Measurements from ENCODE around the gene COLGALT1. TPM values are rescaled to one million over a fixed set of nuclear protein-coding genes. Genes with fewer than 3 reads are reported as not detected.

Gene COLGALT1
- total RNA-seq, 1 experiment from 2014 or later: 80.1 TPM

DNA sequence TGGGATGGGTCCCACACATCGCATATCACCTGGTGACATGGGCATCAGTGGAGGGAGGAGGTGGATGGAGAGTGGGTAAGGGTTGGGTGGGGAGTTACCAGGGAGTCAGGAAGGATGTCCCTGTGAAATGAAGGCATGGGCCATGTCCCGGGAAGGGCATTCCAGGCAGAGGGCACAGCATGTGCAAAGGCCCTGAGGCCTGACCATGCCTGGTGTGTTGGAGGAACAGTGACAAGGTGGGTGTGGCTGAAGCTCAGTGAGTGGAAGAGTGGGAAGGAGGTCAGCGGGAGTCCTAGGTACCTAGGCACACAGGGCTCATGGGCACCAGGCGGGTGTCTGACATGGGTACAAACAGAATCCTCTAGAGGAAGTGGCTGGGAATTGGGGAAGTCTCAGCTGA, 11.0 kb upstream of the COLGALT1 start:
- POLR2A ChIA-PET: no interaction called here
- H3K27me3 ChIP-seq (replicated peaks; ENCODE audit: control insufficient read depth, insufficient read depth, low read length): no peaks in the 10 kb centered on the region
- H3K9me3 Mint-ChIP-seq (ENCODE audit: unreplicated experiment): no peaks in the 10 kb centered on the region

DNA sequence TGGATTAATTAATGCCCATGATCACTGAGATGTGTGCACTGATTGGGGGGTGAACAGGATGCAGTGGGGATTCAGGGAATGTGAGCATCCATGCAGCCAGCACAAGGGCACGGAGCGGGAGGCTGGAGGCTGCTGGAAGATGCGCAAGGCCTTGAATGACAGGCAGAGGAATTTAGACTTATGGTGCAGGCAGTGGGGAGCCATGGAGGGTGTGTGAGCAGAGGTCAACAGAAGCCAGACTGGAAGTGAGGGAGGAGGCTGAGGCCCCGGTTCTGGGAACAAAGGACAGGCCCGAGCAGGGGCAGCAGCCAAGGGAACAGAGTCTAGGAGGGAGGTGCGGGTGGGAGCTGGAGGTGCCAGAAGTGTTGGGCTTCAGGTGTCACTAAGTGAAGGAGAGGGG, 7.3 kb upstream of the COLGALT1 start:
- no peak overlapping the region for H3K27ac Mint-ChIP-seq (ENCODE audit: unreplicated experiment)
- CTCF ChIA-PET: no interaction called here

More for the DNA sequence above, 11.0 kb upstream of the COLGALT1 start:
- Mint-ChIP-seq H3K36me3 (ENCODE audit: insufficient read depth, unreplicated experiment) (peaks cover 4% of the 10 kb centered on the region), H3K4me1 (ENCODE audit: low read depth, unreplicated experiment) (peaks cover 7% of the 10 kb centered on the region), H3K27ac (ENCODE audit: unreplicated experiment) (no peak overlapping the region), H3K27me3 (ENCODE audit: insufficient read depth, unreplicated experiment) (no peaks in the 10 kb centered on the region), H3K4me3 (ENCODE audit: unreplicated experiment) (no peak overlapping the region)
- no peak for DNase-seq
- CTCF ChIA-PET: no interaction called here
- no peaks in the 10 kb centered on the region for H3K4me1 ChIP-seq
- TF ChIP-seq, protein P1, sequence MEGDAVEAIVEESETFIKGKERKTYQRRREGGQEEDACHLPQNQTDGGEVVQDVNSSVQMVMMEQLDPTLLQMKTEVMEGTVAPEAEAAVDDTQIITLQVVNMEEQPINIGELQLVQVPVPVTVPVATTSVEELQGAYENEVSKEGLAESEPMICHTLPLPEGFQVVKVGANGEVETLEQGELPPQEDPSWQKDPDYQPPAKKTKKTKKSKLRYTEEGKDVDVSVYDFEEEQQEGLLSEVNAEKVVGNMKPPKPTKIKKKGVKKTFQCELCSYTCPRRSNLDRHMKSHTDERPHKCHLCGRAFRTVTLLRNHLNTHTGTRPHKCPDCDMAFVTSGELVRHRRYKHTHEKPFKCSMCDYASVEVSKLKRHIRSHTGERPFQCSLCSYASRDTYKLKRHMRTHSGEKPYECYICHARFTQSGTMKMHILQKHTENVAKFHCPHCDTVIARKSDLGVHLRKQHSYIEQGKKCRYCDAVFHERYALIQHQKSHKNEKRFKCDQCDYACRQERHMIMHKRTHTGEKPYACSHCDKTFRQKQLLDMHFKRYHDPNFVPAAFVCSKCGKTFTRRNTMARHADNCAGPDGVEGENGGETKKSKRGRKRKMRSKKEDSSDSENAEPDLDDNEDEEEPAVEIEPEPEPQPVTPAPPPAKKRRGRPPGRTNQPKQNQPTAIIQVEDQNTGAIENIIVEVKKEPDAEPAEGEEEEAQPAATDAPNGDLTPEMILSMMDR (IDR thresholded peaks at IDR 0.05; ENCODE audit: insufficient read depth in 1 of 2, low read depth in 1 of 2, low read length in 1 of 2, severe bottlenecking in 1 of 2, unreplicated experiment in 1 of 2): no peak
- H3K4me3 ChIP-seq (ENCODE audit: low read depth, low read length): no peak overlapping the region
- intact Hi-C loops (cut with micrococcal nuclease; ENCODE audit: unreplicated experiment): no loop called here
- H3K9me3 ChIP-seq: no peaks in the 10 kb centered on the region
- no peaks in the 10 kb centered on the region for H3K36me3 ChIP-seq (ENCODE audit: control insufficient read depth, insufficient read depth, low read length)
- BruUV-seq (replicated peaks): no TSS peak

DNA sequence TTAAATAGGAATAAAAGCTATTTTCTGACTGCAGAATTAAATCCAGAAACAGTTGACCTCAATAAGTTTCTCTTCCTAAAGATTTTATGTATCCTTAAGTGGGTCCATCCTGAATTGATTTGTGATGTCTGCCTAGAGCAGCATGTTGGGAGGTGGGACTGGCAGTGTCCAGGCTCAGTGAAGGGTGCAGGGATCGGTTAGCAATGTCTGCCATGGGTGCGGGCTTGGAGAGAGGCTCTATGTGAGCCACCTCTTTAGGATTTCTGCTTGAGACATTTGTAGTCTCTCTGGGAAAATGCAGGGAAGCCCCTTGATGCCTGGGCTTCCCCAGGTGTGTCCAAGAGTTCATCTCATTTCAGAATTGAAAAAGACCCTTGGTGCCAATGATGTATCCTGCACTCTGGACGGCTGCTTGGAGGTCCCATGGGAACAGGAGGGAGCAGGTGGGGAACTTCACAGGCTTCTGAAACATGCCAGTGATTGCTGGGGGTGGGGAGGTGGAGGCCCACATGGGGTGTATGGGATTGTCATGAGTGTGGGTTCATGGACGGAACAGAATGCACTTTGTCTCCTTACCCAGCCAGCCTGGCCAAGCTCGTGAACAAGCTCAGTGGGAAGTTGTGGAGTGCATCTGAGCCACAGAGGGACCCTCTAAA, 6.2 kb upstream of the COLGALT1 start:
- Mint-ChIP-seq H3K27ac (ENCODE audit: unreplicated experiment) (no peak overlapping the region), H3K4me1 (ENCODE audit: low read depth, unreplicated experiment) (peaks cover 7% of the 10 kb centered on the region), H3K4me3 (ENCODE audit: unreplicated experiment) (no peak overlapping the region), H3K9me3 (ENCODE audit: unreplicated experiment) (no peaks in the 10 kb centered on the region), H3K36me3 (ENCODE audit: insufficient read depth, unreplicated experiment) (no peaks in the 10 kb centered on the region), H3K27me3 (ENCODE audit: insufficient read depth, unreplicated experiment) (no peaks in the 10 kb centered on the region)
- TF ChIP-seq, protein P1 (IDR thresholded peaks at IDR 0.05; ENCODE audit: insufficient read depth in 1 of 2, low read depth in 1 of 2, low read length in 1 of 2, severe bottlenecking in 1 of 2, unreplicated experiment in 1 of 2): no peak
- POLR2A ChIA-PET: no interaction called here
- Histone ChIP-seq H3K4me3 (ENCODE audit: low read depth, low read length) (no peak overlapping the region), H3K27me3 (replicated peaks; ENCODE audit: control insufficient read depth, insufficient read depth, low read length) (no peaks in the 10 kb centered on the region), H3K36me3 (ENCODE audit: control insufficient read depth, insufficient read depth, low read length) (no peaks in the 10 kb centered on the region), H3K4me1 (no peaks in the 10 kb centered on the region), H3K9me3 (no peaks in the 10 kb centered on the region)
- DNase-seq: no peak
- intact Hi-C loops (cut with micrococcal nuclease; ENCODE audit: unreplicated experiment): no loop called here
- CTCF ChIA-PET: no interaction called here
- no TSS peak for BruUV-seq (replicated peaks)

More for the DNA sequence above, 7.3 kb upstream of the COLGALT1 start:
- Mint-ChIP-seq H3K9me3 (ENCODE audit: unreplicated experiment) (no peaks in the 10 kb centered on the region), H3K4me1 (ENCODE audit: low read depth, unreplicated experiment) (peaks cover 7% of the 10 kb centered on the region), H3K27me3 (ENCODE audit: insufficient read depth, unreplicated experiment) (no peaks in the 10 kb centered on the region), H3K4me3 (ENCODE audit: unreplicated experiment) (no peak overlapping the region), H3K36me3 (ENCODE audit: insufficient read depth, unreplicated experiment) (no peaks in the 10 kb centered on the region)
- Histone ChIP-seq H3K36me3 (ENCODE audit: control insufficient read depth, insufficient read depth, low read length) (no peaks in the 10 kb centered on the region), H3K27me3 (replicated peaks; ENCODE audit: control insufficient read depth, insufficient read depth, low read length) (no peaks in the 10 kb centered on the region), H3K4me1 (no peaks in the 10 kb centered on the region), H3K4me3 (ENCODE audit: low read depth, low read length) (no peak overlapping the region), H3K9me3 (no peaks in the 10 kb centered on the region)
- intact Hi-C loops (cut with micrococcal nuclease; ENCODE audit: unreplicated experiment): no loop called here
- DNase-seq: no peak
- no TSS peak for BruUV-seq (replicated peaks)
- TF ChIP-seq, protein P1 (IDR thresholded peaks at IDR 0.05; ENCODE audit: insufficient read depth in 1 of 2, low read depth in 1 of 2, low read length in 1 of 2, severe bottlenecking in 1 of 2, unreplicated experiment in 1 of 2): no peak
- POLR2A ChIA-PET: no interaction called here
